Calu3 (cell line): Measurements from ENCODE around the gene RASA2. TPM values are rescaled to one million over a fixed set of nuclear protein-coding genes. Genes with fewer than 3 reads are reported as not detected.

Experiments
- BruUV-seq: library from RNA; stranded (reverse); fragments of 400-500 nt; replicated peaks from 2 replicates; lab custom pipeline; 2021; lab: Mats Ljungman, UMichigan
- CTCF ChIA-PET: fragments of 300-600 bp; sonication (Branson Sonifier 250); formaldehyde crosslinking; loops from one replicate; lab custom pipeline; 2022; ENCODE audit warnings: antibody characterized with exemption; lab: Charles Lee
- DNase-seq: peaks from one replicate; pipeline ENCODE4 v3.0.0; 2022
- H3K27ac Mint-ChIP-seq: one replicate; pipeline ENCODE4 v1.8.0; 2022; ENCODE audit warnings: mixed read lengths; ENCODE audit not compliant: unreplicated experiment
- H3K27me3 Mint-ChIP-seq: one replicate; pipeline ENCODE4 v1.8.0; 2022; ENCODE audit warnings: mixed read lengths; ENCODE audit not compliant: unreplicated experiment
- H3K36me3 Mint-ChIP-seq: one replicate; pipeline ENCODE4 v1.8.0; 2022; ENCODE audit warnings: mild to moderate bottlenecking, moderate library complexity, mixed read lengths; ENCODE audit not compliant: insufficient read depth, unreplicated experiment
- H3K4me1 Mint-ChIP-seq: one replicate; pipeline ENCODE4 v1.8.0; 2022; ENCODE audit warnings: mild to moderate bottlenecking, low read depth, mixed read lengths; ENCODE audit not compliant: unreplicated experiment
- H3K4me3 Mint-ChIP-seq: one replicate; pipeline ENCODE4 v1.8.0; 2022; ENCODE audit warnings: mild to moderate bottlenecking, low read depth, moderate library complexity, mixed read lengths; ENCODE audit not compliant: unreplicated experiment
- H3K9me3 Mint-ChIP-seq: one replicate; pipeline ENCODE4 v1.8.0; 2022; ENCODE audit warnings: low read depth, mixed read lengths; ENCODE audit not compliant: unreplicated experiment
- CTCF ChIP-seq: fragments of 200-600 bp; IDR thresholded peaks from one replicate; pipeline ENCODE4 v1.8.0; 2022; ENCODE audit warnings: antibody characterized with exemption; ENCODE audit not compliant: unreplicated experiment
- intact Hi-C: fragments of 100-400 bp; cut with micrococcal nuclease; formaldehyde crosslinking; loops from one replicate; pipeline ENCODE4 v1.10.0; 2022; ENCODE audit not compliant: unreplicated experiment
- total RNA-seq: library from RNA; stranded (reverse); gene quantifications from 2 replicates; pipeline ENCODE4 v1.2.3, GENCODE V29; 2022

Gene RASA2
- total RNA-seq, 1 experiment from 2014 or later, result 37.4 TPM

DNA sequence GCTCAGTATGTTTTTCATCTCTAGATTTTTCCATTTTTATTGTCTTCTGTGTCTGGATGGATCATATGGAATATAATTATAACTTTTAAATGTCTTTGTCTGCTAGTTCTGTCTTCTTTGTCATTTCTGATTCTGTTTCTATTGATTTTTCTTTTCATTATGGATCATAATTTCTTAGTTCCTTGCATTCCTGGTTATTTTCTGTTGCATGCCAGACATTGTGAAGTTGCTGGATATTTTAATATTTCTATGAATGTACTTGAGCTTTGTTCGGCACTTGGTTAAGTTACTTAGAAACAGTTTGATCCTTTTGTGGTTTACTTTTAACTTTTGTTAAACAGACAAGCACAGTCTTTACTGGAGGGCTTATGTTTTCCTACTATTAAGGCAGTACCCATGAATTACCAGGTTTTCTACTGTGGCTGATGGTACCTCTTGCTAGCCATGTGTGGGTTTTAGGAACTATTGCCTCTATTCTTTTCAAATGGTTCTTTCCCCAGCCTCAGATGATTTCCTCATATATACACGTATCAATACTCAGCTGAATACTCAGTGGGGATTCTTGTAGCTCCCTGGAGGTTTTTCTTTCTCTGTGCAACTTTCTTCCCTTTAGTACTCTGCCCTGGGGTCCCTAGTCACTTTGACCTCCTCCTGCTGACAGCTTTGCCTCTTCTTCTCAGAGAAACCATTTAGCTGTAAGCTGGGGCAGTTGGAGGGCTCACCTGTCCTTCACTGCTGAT lies 64.3 kb downstream of the RASA2 start:
- no peak for DNase-seq
- Mint-ChIP-seq H3K36me3 (no peaks in the 10 kb centered on the region), H3K4me1 (no peaks in the 10 kb centered on the region), H3K27me3 (no peaks in the 10 kb centered on the region), H3K4me3 (no peak overlapping the region), H3K9me3 (peaks cover 5% of the 10 kb centered on the region), H3K27ac (no peak overlapping the region)
- TF ChIP-seq CTCF, result no peak
- CTCF ChIA-PET, result no interaction called here
- no TSS peak for BruUV-seq
- intact Hi-C loops, result no loop called here

DNA sequence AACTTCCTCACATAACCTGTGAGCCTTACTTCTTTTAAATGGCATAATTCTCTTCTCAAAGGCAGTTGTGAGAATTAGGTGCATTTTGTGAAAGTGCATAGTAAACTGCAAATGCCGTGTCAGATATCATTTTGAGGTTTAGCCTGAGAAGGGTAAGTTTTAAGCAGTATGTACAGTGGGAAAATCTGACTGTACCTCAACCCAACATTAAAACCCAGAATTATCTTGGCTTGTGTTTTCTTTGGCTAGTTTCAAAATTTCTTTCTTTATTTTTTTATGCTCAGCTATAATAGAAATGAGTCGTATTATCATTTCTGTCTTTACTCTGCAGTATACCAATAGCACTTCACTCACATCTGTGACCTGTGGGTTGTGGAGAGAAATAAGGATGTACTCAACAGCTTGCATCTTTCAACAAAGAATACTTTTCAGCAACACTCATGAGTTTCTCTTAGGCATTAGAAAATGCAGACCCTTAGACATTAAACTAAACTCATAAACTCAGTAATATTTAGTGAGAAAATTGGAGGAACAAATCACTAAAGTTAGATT lies 65.7 kb downstream of the RASA2 start:
- intact Hi-C loops, result no loop called here
- DNase-seq, result no peak
- Mint-ChIP-seq H3K36me3 (peaks cover 5% of the 10 kb centered on the region), H3K27me3 (no peaks in the 10 kb centered on the region), H3K27ac (no peak overlapping the region), H3K4me3 (no peak overlapping the region), H3K9me3 (no peaks in the 10 kb centered on the region), H3K4me1 (no peaks in the 10 kb centered on the region)
- no TSS peak for BruUV-seq
- CTCF ChIA-PET, result no interaction called here
- TF ChIP-seq CTCF, result no peak

DNA sequence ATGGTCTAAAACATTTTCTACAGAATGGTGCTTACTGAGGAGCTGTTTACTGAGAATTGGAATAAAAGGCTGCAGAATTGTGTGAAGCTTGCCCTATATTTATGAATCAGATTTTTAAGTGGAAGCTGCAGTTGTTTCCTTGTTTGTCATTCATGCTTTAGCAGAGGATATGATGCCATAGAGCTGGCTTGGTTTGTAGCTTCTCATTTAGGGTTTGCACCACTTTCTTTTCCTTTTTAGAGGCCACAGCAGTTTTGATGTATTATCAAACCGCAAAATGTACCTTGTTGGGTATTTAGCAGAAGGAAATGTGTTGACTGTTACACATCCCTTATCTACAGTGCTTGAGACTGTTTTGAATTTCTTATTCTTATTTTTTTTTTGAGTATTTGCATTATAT lies 66.2 kb downstream of the RASA2 start:
- no TSS peak for BruUV-seq
- Mint-ChIP-seq H3K36me3 (peaks cover 5% of the 10 kb centered on the region), H3K27ac (no peak overlapping the region), H3K9me3 (no peaks in the 10 kb centered on the region), H3K27me3 (no peaks in the 10 kb centered on the region), H3K4me3 (no peak overlapping the region), H3K4me1 (no peaks in the 10 kb centered on the region)
- CTCF ChIA-PET, result no interaction called here
- no peak for TF ChIP-seq CTCF
- DNase-seq, result no peak
- intact Hi-C loops, result no loop called here

GRCh38 chr3:141556034-141556433 lies 69.2 kb downstream of the RASA2 start:
- CTCF ChIA-PET, result interaction anchor here (0.6 kb wide), 1 partner anchor 135 kb away, joined by 3 read pairs; no protein-coding TSS in a partner anchor
- H3K4me1 Mint-ChIP-seq, result no peaks in the 10 kb centered on the region
- peaks cover 5% of the 10 kb centered on the region for H3K36me3 Mint-ChIP-seq
- TF ChIP-seq CTCF, result no peak
- intact Hi-C loops, result no loop called here
- no peak overlapping the region for H3K4me3 Mint-ChIP-seq
- no peak overlapping the region for H3K27ac Mint-ChIP-seq
- no TSS peak for BruUV-seq
- H3K27me3 Mint-ChIP-seq, result no peaks in the 10 kb centered on the region
- no peaks in the 10 kb centered on the region for H3K9me3 Mint-ChIP-seq
- no peak for DNase-seq
